Heart right ventricle (tissue), 16 donors: Measurements from ENCODE around the gene SLC9A5. TPM values are rescaled to one million over a fixed set of nuclear protein-coding genes. Genes with fewer than 3 reads are reported as not detected.

Source experiments
- ATAC-seq, 8 donors: fragments of 200-7000 bp; cut with Tn5 transposase; one replicate each; pipeline ENCODE4 v1.9.1; 2020; ENCODE audit warnings: mild to moderate bottlenecking in 8 of 8, moderate library complexity in 8 of 8, moderate number of reproducible peaks in 1 of 8
- DNase-seq, 2 donors: peaks; one replicate each; pipeline ENCODE4 v3.0.0-alpha.2; 2020
- H3K27ac ChIP-seq, 10 donors: fragments of 200-600 bp; sonication (generic) in 2 of 10; one replicate each; pipeline versions ENCODE4 v1.5.0 to v1.8.0; 2020 to 2022; ENCODE audit warnings: mild to moderate bottlenecking in 3 of 10
- H3K27me3 ChIP-seq, 7 donors: fragments of 200-600 bp; one replicate each; pipeline ENCODE4 v1.8.0; 2021 to 2022; ENCODE audit warnings: mild to moderate bottlenecking in 2 of 7
- H3K36me3 ChIP-seq, 9 donors: fragments of 200-600 bp; sonication (generic) in 1 of 9; one replicate each; pipeline versions ENCODE4 v1.5.0 to v1.8.0; 2020 to 2022; ENCODE audit warnings: mild to moderate bottlenecking in 2 of 9
- H3K4me1 ChIP-seq, 9 donors: fragments of 200-600 bp; sonication (generic) in 1 of 9; one replicate each; pipeline versions ENCODE4 v1.5.0 to v1.8.0; 2020 to 2022; ENCODE audit warnings: mild to moderate bottlenecking in 4 of 9
- H3K4me3 ChIP-seq, 10 donors: fragments of 200-600 bp; sonication (generic) in 2 of 10; one replicate each; pipeline versions ENCODE4 v1.5.0 to v1.8.0; 2020 to 2022; ENCODE audit warnings: mild to moderate bottlenecking in 7 of 10, moderate library complexity in 2 of 10
- H3K9me3 ChIP-seq, 11 donors: fragments of 200-600 bp in 10 of 11; sonication (generic) in 2 of 11; one replicate each; pipeline versions ENCODE4 v1.5.0 to v1.8.0; 2013 to 2022; ENCODE audit warnings: mild to moderate bottlenecking in 2 of 11, control low read depth in 1 of 11, moderate library complexity in 1 of 11
- WGBS, 2 donors: extraction: QIAGEN DNeasy Blood & Tissue Kit; methylation state at CpG; one replicate each; pipeline ENCODE4 v1.1.7; 2013; ENCODE audit warnings: inconsistent platforms in 1 of 2; 5-methylcytosine and 5-hydroxymethylcytosine counted together
- intact Hi-C, 10 donors: fragments of 100-400 bp; cut with DNase I; formaldehyde crosslinking; loops; one replicate each; pipeline versions ENCODE4 v1.11.1 to v1.14.2; 2022
- polyA plus RNA-seq, 2 donors: library from polyadenylated mRNA; stranded (reverse); fragments of 200-250 nt; gene quantifications; one replicate each; pipeline ENCODE4 v1.2.3, GENCODE V29; 2013
- total RNA-seq, 10 donors: library from RNA; stranded (reverse); fragmentation: NEBNext Ultra II Directional in 3 of 10; extraction: Animal tissue kit (Norgen Biotek cat#: 25700) in 3 of 10; gene quantifications; one replicate each; pipeline versions ENCODE4 v1.2.1 to v1.2.4, GENCODE V29; 2021 to 2023
- TF ChIP-seq, protein P1 (sequence below), 9 donors: fragments of 200-600 bp; sonication (generic) in 2 of 9; IDR thresholded peaks; one replicate each; pipeline versions ENCODE4 v1.5.0 to v1.8.0; 2021 to 2022; ENCODE audit warnings: antibody characterized with exemption in 9 of 9, mild to moderate bottlenecking in 5 of 9, moderate library complexity in 1 of 9
- donor health status: Arrhythmogenic right ventricular cardiomyopathy.
- donor health status: ischemic (EF 13 %, LVEDD 7.1; RV severe dilation, severe dysfunction).
- donor health status: healthy with polysubstance abuse.
- donor health status: DM: no; HTN: yes; CAD: no.
- donor health status: DM: no; HTN: no; CAD: no.
- donor health status: ischemic (EF 25% LVEDD 6.9; RV normal size, moderate dysfunction).
- donor health status: ischemic (EF 25% LVEDD 5.7; RV mildly dilated, moderate dysfunction).
- donor health status: healthy.
- donor health status: DM: yes; HTN: yes; CAD: no.
- donor health status: Ischemic cardiomyopathy.
- donor health status: ischemic (EF 35%, LVEDD 5.7; RV mildly dilated, moderate dysfunction).
- donor health status: nonischemic (EF 11% LVEDD 7.7; RV severe dilation, severe dysfunction).
- donor health status: DM: yes; HTN: yes; CAD: no.
- donor health status: PGD.
- donor health status: ischemic (EF 29% LVEDD 5.4; RV normal size, mild dysfunction).
- donor health status: nonischemic (EF 23%, LVEDD 6.1; RV moderate dilation, normal function).

SLC9A5 gene
- total and polyA plus RNA-seq, 12 donors, result 0.26 to 2.4 (median 1.0) TPM

GRCh38 chr16:67228034-67228785 lies 20.6 kb upstream of the SLC9A5 start:
- TF ChIP-seq, protein P1, sequence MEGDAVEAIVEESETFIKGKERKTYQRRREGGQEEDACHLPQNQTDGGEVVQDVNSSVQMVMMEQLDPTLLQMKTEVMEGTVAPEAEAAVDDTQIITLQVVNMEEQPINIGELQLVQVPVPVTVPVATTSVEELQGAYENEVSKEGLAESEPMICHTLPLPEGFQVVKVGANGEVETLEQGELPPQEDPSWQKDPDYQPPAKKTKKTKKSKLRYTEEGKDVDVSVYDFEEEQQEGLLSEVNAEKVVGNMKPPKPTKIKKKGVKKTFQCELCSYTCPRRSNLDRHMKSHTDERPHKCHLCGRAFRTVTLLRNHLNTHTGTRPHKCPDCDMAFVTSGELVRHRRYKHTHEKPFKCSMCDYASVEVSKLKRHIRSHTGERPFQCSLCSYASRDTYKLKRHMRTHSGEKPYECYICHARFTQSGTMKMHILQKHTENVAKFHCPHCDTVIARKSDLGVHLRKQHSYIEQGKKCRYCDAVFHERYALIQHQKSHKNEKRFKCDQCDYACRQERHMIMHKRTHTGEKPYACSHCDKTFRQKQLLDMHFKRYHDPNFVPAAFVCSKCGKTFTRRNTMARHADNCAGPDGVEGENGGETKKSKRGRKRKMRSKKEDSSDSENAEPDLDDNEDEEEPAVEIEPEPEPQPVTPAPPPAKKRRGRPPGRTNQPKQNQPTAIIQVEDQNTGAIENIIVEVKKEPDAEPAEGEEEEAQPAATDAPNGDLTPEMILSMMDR (IDR thresholded peaks at IDR 0.05), result no peak
- Histone ChIP-seq H3K4me1 (peaks cover 5 to 34% (median 27%) of the 10 kb centered on the region in 9 donors), H3K36me3 (peaks cover 0 to 54% (median 36%) of the 10 kb centered on the region in 9 donors), H3K4me3 (peak overlapping the region in 8 of 10 donors; percentile 70 to 99 (median 91)), H3K27ac (peak overlapping the region in 1 of 10 donors; percentile 90), H3K9me3 (no peaks in the 10 kb centered on the region), H3K27me3 (no peaks in the 10 kb centered on the region)
- ATAC-seq, result no peak
- intact Hi-C loops, result loop anchor here in 2 of 10 donors (5.0 kb wide), 1 partner anchor 36 kb away; the partner anchor contains the start of genes E2F4 (in 2 of the 2) and EXOC3L1 (in 2 of the 2)
- WGBS, 2 donors, result 88 to 90% methylated on average over 9 of the region's 9 CpGs
- DNase-seq, result no peak

DNA sequence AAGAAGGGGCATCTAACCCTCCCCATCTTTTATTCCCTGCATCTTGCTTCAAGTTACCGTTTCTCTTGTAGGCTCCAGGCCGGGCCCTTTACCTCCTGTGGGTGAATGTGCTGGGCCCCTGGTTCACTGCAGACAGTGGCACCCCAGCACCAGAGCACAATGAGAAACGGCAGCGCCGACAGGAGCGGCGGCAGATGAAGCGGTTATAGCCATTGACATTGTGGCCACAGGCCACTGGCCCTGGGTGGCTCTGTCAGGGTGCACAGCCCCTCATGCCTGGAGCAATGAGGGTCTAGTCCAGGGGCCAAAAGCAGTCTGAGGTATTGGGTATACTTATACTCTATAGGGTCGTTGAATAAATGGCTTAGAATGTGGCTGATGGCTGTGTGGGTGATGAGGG lies 19.9 kb upstream of the SLC9A5 start:
- H3K4me3 ChIP-seq, result no peak overlapping the region
- H3K9me3 ChIP-seq, result no peaks in the 10 kb centered on the region
- H3K4me1 ChIP-seq, result peaks cover 5 to 33% (median 25%) of the 10 kb centered on the region in 9 donors
- DNase-seq (no peak), ATAC-seq (no peak)
- TF ChIP-seq, protein P1 (IDR thresholded peaks at IDR 0.05), result no peak
- H3K27ac ChIP-seq, result no peak overlapping the region
- no peaks in the 10 kb centered on the region for H3K27me3 ChIP-seq
- WGBS, 2 donors, result 82 to 88% methylated on average over 9 of the region's 9 CpGs
- H3K36me3 ChIP-seq, result peaks cover under 1 to 61% (median 40%) of the 10 kb centered on the region in 9 donors
- intact Hi-C loops, result loop anchor here in 2 of 10 donors (5.0 kb wide), 1 partner anchor 37 kb away; the partner anchor contains the start of genes E2F4 (in 2 of the 2) and EXOC3L1 (in 2 of the 2)

- H3K4me3 ChIP-seq, result no peak overlapping the region
- H3K27me3 ChIP-seq, result no peaks in the 10 kb centered on the region
- TF ChIP-seq, protein P1 (IDR thresholded peaks at IDR 0.05), result no peak
- no peak for ATAC-seq
- H3K36me3 ChIP-seq, result peaks cover 3 to 74% (median 49%) of the 10 kb centered on the region in 9 donors
- no peak for DNase-seq
- peaks cover 5 to 27% (median 21%) of the 10 kb centered on the region in 9 donors for H3K4me1 ChIP-seq
- H3K27ac ChIP-seq, result no peak overlapping the region
- 92 to 94% methylated on average over 32 of the region's 32 CpGs for WGBS, 2 donors
- intact Hi-C loops, result loop anchor here in 2 of 10 donors (5.0 kb wide), 1 partner anchor 38 kb away; the partner anchor contains the start of genes E2F4 (in 2 of the 2) and EXOC3L1 (in 2 of the 2)
- no peaks in the 10 kb centered on the region for H3K9me3 ChIP-seq
These were observed 18.6 kb upstream of the SLC9A5 start for GRCh38 chr16:67229906-67230808.
